Lower leg skin (tissue), 3 donors: ENCODE results near the gene FZD2.

Experiments
- CTCF ChIP-seq, 3 donors: fragments of 450-650 bp; IDR thresholded peaks; one replicate each; pipeline ENCODE4 v1.5.1; 2016; ENCODE audit warnings: antibody characterized with exemption in 3 of 3, mild to moderate bottlenecking in 3 of 3, moderate library complexity in 2 of 3
- POLR2A ChIP-seq, 2 donors: fragments of 450-650 bp; IDR thresholded peaks; one replicate each; pipeline ENCODE4 v1.6.1; 2016 to 2017; ENCODE audit warnings: antibody characterized with exemption in 2 of 2, mild to moderate bottlenecking in 1 of 2, moderate library complexity in 1 of 2

GRCh38 chr17:44549686-44550085, 7.6 kb upstream of the FZD2 start:
- TF ChIP-seq CTCF (IDR thresholded peaks at IDR 0.05), result no peak
- TF ChIP-seq POLR2A (IDR thresholded peaks at IDR 0.05), result no peak
